ENCODE data around the gene C1orf21.

C1orf21 gene

DNA sequence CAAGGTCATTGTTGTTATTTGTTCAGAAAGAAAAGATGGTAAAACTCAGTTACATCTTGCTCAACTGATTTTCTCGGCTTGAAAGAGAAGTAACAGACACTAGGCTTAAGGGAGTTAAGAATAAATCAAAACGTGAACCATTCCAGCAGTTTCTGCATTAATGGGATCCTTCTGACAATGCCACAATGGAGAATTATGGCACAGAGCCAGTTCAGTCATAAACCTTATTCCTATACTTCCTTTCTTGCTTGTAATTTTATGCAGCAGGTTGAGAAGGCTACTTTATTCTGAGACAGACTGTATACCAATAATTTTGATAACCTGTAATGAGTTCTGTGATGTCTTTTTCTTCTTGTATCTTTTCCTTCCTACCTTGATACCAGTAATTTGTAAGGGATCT lies 167.0 kb downstream of the C1orf21 start:
- in situ Hi-C loops (cut with MboI; ENCODE audit: low sequenced_read_pairs) = loop anchor here (25.0 kb wide), 1 partner anchor 467 kb away; no protein-coding TSS in a partner anchor

- in situ Hi-C loops (cut with MboI; ENCODE audit: low sequenced_read_pairs) = loop anchor here (25.0 kb wide), 1 partner anchor 469 kb away; no protein-coding TSS in a partner anchor
Observed at GRCh38 chr1:184555665-184556641, 169.1 kb downstream of the C1orf21 start.

- in situ Hi-C loops (cut with MboI; ENCODE audit: low sequenced_read_pairs) = loop anchor here (25.0 kb wide), 1 partner anchor 469 kb away; no protein-coding TSS in a partner anchor
Observed at GRCh38 chr1:184556665-184557064, 169.8 kb downstream of the C1orf21 start.

- in situ Hi-C loops (cut with MboI; ENCODE audit: low sequenced_read_pairs) = loop anchor here (25.0 kb wide), 1 partner anchor 470 kb away; no protein-coding TSS in a partner anchor
Observed at GRCh38 chr1:184557423-184558347, 170.9 kb downstream of the C1orf21 start.

DNA sequence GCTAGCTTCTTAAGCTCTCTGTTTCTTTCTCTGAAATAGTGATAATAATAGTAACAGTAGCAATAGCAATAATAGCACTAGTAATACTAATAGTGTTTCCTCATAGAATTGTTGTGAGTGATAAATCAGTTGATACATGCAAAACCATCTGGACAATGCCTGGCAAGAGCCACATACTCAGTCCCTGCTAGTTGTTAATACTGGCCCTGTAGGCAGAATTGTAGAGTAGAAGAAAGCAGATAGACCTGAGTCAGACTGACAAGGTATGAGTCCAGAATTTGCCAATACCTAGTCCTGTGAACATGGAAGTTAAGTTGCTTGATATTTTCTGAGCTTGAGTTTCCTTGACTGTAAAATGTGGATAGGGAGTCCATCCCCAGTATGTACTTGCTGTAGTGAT lies 171.9 kb downstream of the C1orf21 start:
- in situ Hi-C loops (cut with MboI; ENCODE audit: low sequenced_read_pairs) = loop anchor here (25.0 kb wide), 1 partner anchor 471 kb away; no protein-coding TSS in a partner anchor

DNA sequence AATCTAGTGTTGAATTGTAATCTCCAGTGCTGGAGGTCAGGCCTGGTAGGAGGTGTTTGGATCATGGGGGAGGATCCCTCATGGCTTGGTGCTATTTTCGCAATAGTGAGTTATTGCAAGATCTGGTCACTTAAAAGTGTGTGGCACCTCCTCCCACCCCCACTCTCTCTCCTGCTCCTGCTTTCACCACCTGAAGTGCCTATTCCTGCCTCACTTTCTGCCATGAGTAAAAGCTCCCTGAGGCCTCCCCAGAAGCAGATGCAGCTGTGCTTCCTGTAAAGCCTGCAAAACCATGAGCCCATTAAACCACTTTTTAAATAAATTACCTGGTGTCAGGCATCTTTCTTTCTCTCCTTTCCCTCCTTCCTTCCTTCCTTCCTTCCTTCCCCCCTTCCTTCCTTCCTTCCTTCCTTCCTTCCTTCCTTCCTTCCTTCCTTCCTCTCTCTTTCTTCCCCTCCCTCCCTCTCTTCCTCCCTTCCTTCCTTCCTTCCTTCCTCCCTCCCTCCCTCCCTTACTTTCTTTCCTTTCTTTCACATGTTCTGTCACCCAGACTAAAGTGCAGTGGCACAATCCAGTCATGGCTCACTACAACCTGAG lies 172.4 kb downstream of the C1orf21 start:
- in situ Hi-C loops (cut with MboI; ENCODE audit: low sequenced_read_pairs) = loop anchor here (25.0 kb wide), 1 partner anchor 472 kb away; no protein-coding TSS in a partner anchor

GRCh38 chr1:184562806-184563205 lies 176.0 kb downstream of the C1orf21 start:
- in situ Hi-C loops (cut with MboI; ENCODE audit: low sequenced_read_pairs) = loop anchor here (25.0 kb wide), 1 partner anchor 476 kb away; no protein-coding TSS in a partner anchor

GRCh38 chr1:184563308-184563707 lies 176.5 kb downstream of the C1orf21 start:
- in situ Hi-C loops (cut with MboI; ENCODE audit: low sequenced_read_pairs) = loop anchor here (25.0 kb wide), 1 partner anchor 476 kb away; no protein-coding TSS in a partner anchor

DNA sequence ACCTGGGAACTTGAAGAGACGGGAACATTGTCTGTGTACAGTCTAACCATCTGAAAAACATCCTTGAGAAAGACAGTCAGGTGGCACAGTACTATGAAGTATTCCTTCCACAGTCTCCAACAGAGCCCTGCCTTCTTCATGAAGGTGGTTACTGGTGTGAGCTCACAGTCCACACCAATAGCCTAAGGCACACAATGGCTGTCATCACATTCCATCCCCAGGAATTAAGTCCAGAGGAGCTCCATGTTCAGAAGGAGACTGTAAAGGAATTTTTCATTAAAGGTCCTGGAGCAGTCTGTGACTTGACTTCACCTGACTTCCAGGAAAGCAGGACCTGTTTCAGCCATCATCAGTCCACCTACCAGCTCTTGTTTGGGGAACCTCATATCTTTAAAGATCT lies 180.2 kb downstream of the C1orf21 start:
- in situ Hi-C loops (cut with MboI; ENCODE audit: low sequenced_read_pairs) = loop anchor here (25.0 kb wide), 1 partner anchor 480 kb away; no protein-coding TSS in a partner anchor

DNA sequence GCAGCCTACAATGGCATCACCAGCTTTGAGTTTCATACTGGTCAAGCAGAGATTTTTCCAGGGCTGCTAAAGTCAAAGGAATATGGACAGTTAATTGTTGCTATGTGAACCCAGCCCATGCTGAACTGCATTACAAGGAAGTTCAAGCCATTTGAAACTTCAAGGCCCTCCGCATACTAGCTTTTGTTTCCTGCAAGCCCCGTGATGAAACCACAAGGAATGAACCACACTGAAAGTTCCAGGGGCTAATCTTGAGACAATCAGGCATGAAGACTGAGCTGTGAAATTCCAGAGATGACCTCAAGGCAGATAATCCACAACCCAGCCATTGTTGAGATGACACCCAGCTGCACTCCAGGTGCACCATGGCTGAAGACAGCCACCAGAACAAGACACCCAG lies 180.8 kb downstream of the C1orf21 start:
- in situ Hi-C loops (cut with MboI; ENCODE audit: low sequenced_read_pairs) = loop anchor here (25.0 kb wide), 1 partner anchor 480 kb away; no protein-coding TSS in a partner anchor

DNA sequence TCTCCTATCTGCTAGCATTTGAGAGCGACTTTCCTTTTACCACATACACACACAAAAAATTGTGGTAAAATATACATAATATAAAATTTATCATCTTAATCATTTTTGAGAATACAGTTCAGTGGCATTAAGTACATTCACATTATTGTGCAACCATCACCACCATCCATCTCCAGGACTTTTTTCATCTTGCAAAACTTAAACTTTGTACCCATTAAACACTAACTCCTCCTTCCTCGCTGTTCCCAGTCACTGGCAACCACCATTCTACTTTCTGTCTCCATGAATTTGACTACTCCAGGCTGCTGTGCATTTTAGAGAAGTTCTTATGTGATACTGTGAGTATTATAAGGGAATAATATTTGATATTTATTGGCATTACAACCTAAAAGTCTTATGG lies 181.3 kb downstream of the C1orf21 start:
- in situ Hi-C loops (cut with MboI; ENCODE audit: low sequenced_read_pairs) = loop anchor here (25.0 kb wide), 1 partner anchor 481 kb away; no protein-coding TSS in a partner anchor

GRCh38 chr1:184569106-184569505 lies 182.3 kb downstream of the C1orf21 start:
- in situ Hi-C loops (cut with MboI; ENCODE audit: low sequenced_read_pairs) = loop anchor here (25.0 kb wide), 1 partner anchor 482 kb away; no protein-coding TSS in a partner anchor

DNA sequence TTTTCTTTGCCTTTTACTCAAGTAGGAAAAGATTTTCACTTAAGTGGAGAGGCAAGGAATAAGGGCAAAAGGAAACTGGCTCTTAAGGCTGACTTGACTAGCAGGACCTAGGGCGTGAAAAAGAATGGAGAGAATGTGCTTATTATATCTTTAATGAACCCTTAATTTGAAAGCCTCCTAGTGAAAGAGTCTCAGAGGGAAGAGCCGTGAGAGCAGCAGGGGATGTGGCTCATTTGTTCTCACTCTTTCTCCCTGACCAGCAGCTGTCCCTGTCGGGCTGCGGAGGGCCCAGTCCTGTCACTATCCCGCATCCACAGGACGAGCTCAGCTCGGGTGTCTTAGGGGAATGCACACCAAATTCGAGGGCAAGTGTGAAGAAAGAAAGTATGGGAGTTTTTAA lies 187.8 kb downstream of the C1orf21 start:
- in situ Hi-C loops (cut with MboI; ENCODE audit: low sequenced_read_pairs) = loop anchor here (25.0 kb wide), 1 partner anchor 487 kb away; no protein-coding TSS in a partner anchor

DNA sequence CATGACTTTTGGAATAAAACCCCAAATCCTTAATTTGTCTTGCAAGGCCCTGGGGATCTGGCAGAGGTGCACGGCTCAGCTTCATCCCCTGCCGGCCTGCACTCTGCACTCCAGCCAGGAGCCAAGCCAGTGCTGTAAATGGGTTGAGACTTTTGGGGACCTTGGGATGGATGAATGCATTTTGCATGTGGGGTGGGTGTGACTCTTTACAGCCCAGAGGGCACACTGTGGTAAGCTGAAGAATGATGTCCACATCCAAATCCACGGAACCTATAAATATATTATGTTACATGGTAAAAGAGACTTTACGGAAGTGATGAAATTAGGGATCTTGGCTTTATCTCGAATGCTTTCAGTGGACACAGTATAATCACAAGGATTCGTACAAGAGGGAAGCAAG lies 190.0 kb downstream of the C1orf21 start:
- in situ Hi-C loops (cut with MboI; ENCODE audit: low sequenced_read_pairs) = no loop called here

GRCh38 chr1:184577319-184577718 lies 190.5 kb downstream of the C1orf21 start:
- in situ Hi-C loops (cut with MboI; ENCODE audit: low sequenced_read_pairs) = no loop called here

- in situ Hi-C loops (cut with MboI; ENCODE audit: low sequenced_read_pairs) = no loop called here
Observed at GRCh38 chr1:184582411-184582810, 195.6 kb downstream of the C1orf21 start.

DNA sequence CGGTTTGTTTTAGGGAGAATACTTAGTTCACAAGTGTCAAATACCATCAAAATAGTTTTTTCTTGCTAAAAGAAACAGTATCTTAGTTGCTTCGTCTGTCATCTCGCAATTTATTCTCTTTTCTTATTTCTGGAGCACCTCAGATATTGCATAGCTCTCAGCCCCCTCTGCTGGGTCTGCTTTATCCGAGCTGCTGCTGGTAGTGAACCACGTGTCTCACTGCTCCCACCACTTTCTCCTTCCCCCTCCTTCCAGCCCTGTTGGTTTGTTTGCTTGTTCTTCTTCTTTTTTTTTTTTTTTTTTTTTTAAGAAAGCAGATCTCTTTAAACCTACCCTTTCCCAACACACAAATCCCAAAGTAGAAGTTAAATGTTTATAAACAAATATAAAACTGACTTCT lies 197.0 kb downstream of the C1orf21 start:
- in situ Hi-C loops (cut with MboI; ENCODE audit: low sequenced_read_pairs) = no loop called here

- in situ Hi-C loops (cut with MboI; ENCODE audit: low sequenced_read_pairs) = no loop called here
Observed at GRCh38 chr1:184588701-184589100, 201.9 kb downstream of the C1orf21 start.

DNA sequence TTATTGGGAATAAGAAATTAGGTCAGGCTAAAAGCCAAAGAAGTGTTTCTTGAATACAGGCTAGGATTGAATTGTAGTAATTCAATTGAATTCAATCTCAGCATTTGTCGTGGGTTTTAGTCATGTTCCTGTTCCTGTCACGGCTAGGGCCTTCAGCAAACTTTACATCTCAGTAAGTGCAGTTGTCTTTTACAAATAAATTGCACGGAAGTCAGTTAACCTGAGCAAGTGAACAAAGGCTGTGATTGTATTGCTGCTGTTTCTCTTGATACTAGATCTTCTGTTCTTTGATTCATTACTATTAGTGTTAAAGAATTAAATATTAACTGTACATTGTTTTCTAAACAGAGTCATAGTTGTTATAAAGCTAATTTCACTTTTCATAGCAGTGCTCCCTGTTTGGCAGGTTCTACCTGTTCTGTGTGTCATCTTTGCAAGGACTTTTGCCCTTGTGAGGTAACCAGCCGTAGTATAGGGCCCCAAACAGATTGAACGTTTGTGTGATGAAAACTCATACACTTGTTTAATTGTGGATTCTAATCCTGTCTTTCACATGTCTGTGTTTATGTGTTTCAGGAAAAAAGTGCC lies 203.4 kb downstream of the C1orf21 start:
- in situ Hi-C loops (cut with MboI; ENCODE audit: low sequenced_read_pairs) = no loop called here

- in situ Hi-C loops (cut with MboI; ENCODE audit: low sequenced_read_pairs) = no loop called here
Observed at GRCh38 chr1:184593597-184593996, 206.8 kb downstream of the C1orf21 start.
